BLaER1 treated with 17β-estradiol and CSF1 and Interleukin-3, amounts not matched to agents 10 nM and 100 nM (cell line): ENCODE data around the gene RPRML.

ENCODE experiments used
- H3K27ac ChIP-seq, 11 experiments: shearing (Covaris generic); formaldehyde crosslinking; 2 replicates each; pipeline ENCODE4 v1.8.1; 2022
- H3K27me3 ChIP-seq, 11 experiments: shearing (Covaris generic); formaldehyde crosslinking; 2 replicates each; pipeline ENCODE4 v1.8.1; 2022
- H3K36me3 ChIP-seq, 11 experiments: shearing (Covaris generic); formaldehyde crosslinking; 2 replicates each; pipeline ENCODE4 v1.8.1; 2022
- H3K4me1 ChIP-seq, 10 experiments: shearing (Covaris generic); formaldehyde crosslinking; 2 replicates each; pipeline ENCODE4 v1.8.1; 2022
- H3K4me2 ChIP-seq, 11 experiments: shearing (Covaris generic); formaldehyde crosslinking; 2 replicates each; pipeline ENCODE4 v1.8.1; 2022
- H3K4me3 ChIP-seq, 10 experiments: shearing (Covaris generic); formaldehyde crosslinking; 2 replicates each; pipeline ENCODE4 v1.8.1; 2022
- H3K9ac ChIP-seq, 11 experiments: shearing (Covaris generic); formaldehyde crosslinking; 2 replicates each; pipeline ENCODE4 v1.8.1; 2022
- H3K9me3 ChIP-seq, 11 experiments: shearing (Covaris generic); formaldehyde crosslinking; replicated peaks in 1 of 11; 2 replicates each; pipeline ENCODE4 v1.8.1; 2022
- H4K20me1 ChIP-seq, 11 experiments: shearing (Covaris generic); formaldehyde crosslinking; 2 replicates each; pipeline ENCODE4 v1.8.1; 2022
- Cebpa-rat ChIP-seq, 11 experiments: shearing (Covaris generic); IDR thresholded peaks; 2 replicates each; pipeline ENCODE4 v1.8.1; 2022

RPRML gene

GRCh38 chr17:46977750-46978488, 1.1 kb downstream of the RPRML start:
- H3K4me2 ChIP-seq, result peak overlapping the region; percentile 99 to 100 (median 100)

GRCh38 chr17:46977348-46977747, 1.7 kb downstream of the RPRML start:
- peaks cover 14 to 36% (median 28%) of the 10 kb centered on the region in 10 experiments; a peak in 19 of 20 replicates for H3K4me1 ChIP-seq
- H3K36me3 ChIP-seq, result no peaks in the 10 kb centered on the region
- H3K27ac ChIP-seq, result no peak overlapping the region
- H3K9ac ChIP-seq, result no peak overlapping the region
- peak overlapping the region in 10 of 11 experiments; percentile 99 to 100 (median 100); a peak in 15 of 22 replicates for H3K4me2 ChIP-seq
- H4K20me1 ChIP-seq, result peaks cover 0 to 20% (median 12%) of the 10 kb centered on the region in 11 experiments; a peak in 9 of 22 replicates
- no peak overlapping the region for H3K4me3 ChIP-seq
- H3K27me3 ChIP-seq, result peaks cover 49 to 62% (median 56%) of the 10 kb centered on the region in 11 experiments
- H3K9me3 ChIP-seq, result no peaks in the 10 kb centered on the region
- no peak for TF ChIP-seq Cebpa-rat (IDR thresholded peaks at IDR 0.05)

More at GRCh38 chr17:46977750-46978488, 1.1 kb downstream of the RPRML start:
- TF ChIP-seq Cebpa-rat (IDR thresholded peaks at IDR 0.05), result no peak
- Histone ChIP-seq H4K20me1 (peaks cover 0 to 20% (median 12%) of the 10 kb centered on the region in 11 experiments; a peak in 10 of 22 replicates), H3K4me3 (peak overlapping the region; percentile 53 to 73 (median 68)), H3K4me1 (peaks cover 14 to 42% (median 29%) of the 10 kb centered on the region in 10 experiments; a peak in 19 of 20 replicates), H3K36me3 (no peaks in the 10 kb centered on the region), H3K9me3 (no peaks in the 10 kb centered on the region), H3K27me3 (peaks cover 49 to 65% (median 56%) of the 10 kb centered on the region in 11 experiments), H3K27ac (no peak overlapping the region), H3K9ac (peak overlapping the region in 6 of 11 experiments; percentile 45 to 72 (median 57); a peak in 8 of 22 replicates)

- Histone ChIP-seq H3K4me3 (no peak overlapping the region), H3K27ac (no peak overlapping the region), H3K36me3 (no peaks in the 10 kb centered on the region), H3K27me3 (peaks cover 49 to 56% (median 52%) of the 10 kb centered on the region in 11 experiments), H3K9ac (no peak overlapping the region), H3K4me2 (peak overlapping the region in 8 of 11 experiments; percentile 99 to 100 (median 100); a peak in 10 of 22 replicates), H3K4me1 (peaks cover 14 to 35% (median 27%) of the 10 kb centered on the region in 10 experiments; a peak in 19 of 20 replicates), H3K9me3 (no peaks in the 10 kb centered on the region), H4K20me1 (peaks cover 0 to 25% (median 12%) of the 10 kb centered on the region in 11 experiments; a peak in 9 of 22 replicates)
- no peak for TF ChIP-seq Cebpa-rat (IDR thresholded peaks at IDR 0.05)
Measured at GRCh38 chr17:46976626-46977270, 2.3 kb downstream of the RPRML start.

GRCh38 chr17:46975287-46975686, 3.8 kb downstream of the RPRML start:
- H3K9me3 ChIP-seq, result no peaks in the 10 kb centered on the region
- no peak overlapping the region for H3K9ac ChIP-seq
- H3K27ac ChIP-seq, result no peak overlapping the region
- no peak overlapping the region for H3K4me2 ChIP-seq
- no peak overlapping the region for H3K4me3 ChIP-seq
- no peaks in the 10 kb centered on the region for H3K36me3 ChIP-seq
- no peak for TF ChIP-seq Cebpa-rat (IDR thresholded peaks at IDR 0.05)
- peaks cover 0 to 26% (median 12%) of the 10 kb centered on the region in 11 experiments; a peak in 10 of 22 replicates for H4K20me1 ChIP-seq
- peaks cover 38 to 41% (median 41%) of the 10 kb centered on the region in 11 experiments for H3K27me3 ChIP-seq
- H3K4me1 ChIP-seq, result peaks cover 14 to 35% (median 27%) of the 10 kb centered on the region in 10 experiments; a peak in 19 of 20 replicates

GRCh38 chr17:46974086-46974485, 5.0 kb downstream of the RPRML start:
- Histone ChIP-seq H3K27me3 (peaks cover 26 to 29% (median 29%) of the 10 kb centered on the region in 11 experiments), H3K4me1 (peaks cover 11 to 28% (median 22%) of the 10 kb centered on the region in 10 experiments; a peak in 19 of 20 replicates), H3K4me3 (no peak overlapping the region), H3K4me2 (no peak overlapping the region), H3K9me3 (no peaks in the 10 kb centered on the region), H3K9ac (no peak overlapping the region), H4K20me1 (peaks cover 0 to 32% (median 12%) of the 10 kb centered on the region in 11 experiments; a peak in 12 of 22 replicates), H3K36me3 (no peaks in the 10 kb centered on the region), H3K27ac (no peak overlapping the region)
- no peak for TF ChIP-seq Cebpa-rat (IDR thresholded peaks at IDR 0.05)

- no peak for TF ChIP-seq Cebpa-rat (IDR thresholded peaks at IDR 0.05)
- H3K4me1 ChIP-seq, result peaks cover 0 to 10% (median 5%) of the 10 kb centered on the region in 10 experiments; a peak in 14 of 20 replicates
- H3K9me3 ChIP-seq, result no peaks in the 10 kb centered on the region
- H4K20me1 ChIP-seq, result peaks cover 0 to 36% (median 5%) of the 10 kb centered on the region in 11 experiments; a peak in 8 of 22 replicates
- H3K9ac ChIP-seq, result no peak overlapping the region
- H3K4me2 ChIP-seq, result no peak overlapping the region
- H3K27ac ChIP-seq, result no peak overlapping the region
- H3K4me3 ChIP-seq, result no peak overlapping the region
- H3K36me3 ChIP-seq, result no peaks in the 10 kb centered on the region; a peak in 2 of 22 replicates
- H3K27me3 ChIP-seq, result peaks cover 9 to 12% (median 11%) of the 10 kb centered on the region in 11 experiments
Measured at GRCh38 chr17:46972346-46972745, 6.7 kb downstream of the RPRML start.

GRCh38 chr17:46971647-46972300, 7.3 kb downstream of the RPRML start:
- Histone ChIP-seq H3K27me3 (peaks cover 3 to 6% (median 6%) of the 10 kb centered on the region in 11 experiments), H3K9me3 (no peaks in the 10 kb centered on the region), H3K9ac (no peak overlapping the region), H3K4me1 (peaks cover 0 to 5% (median 0%) of the 10 kb centered on the region in 10 experiments; a peak in 6 of 20 replicates), H3K4me2 (no peak overlapping the region), H3K27ac (no peak overlapping the region), H3K36me3 (no peaks in the 10 kb centered on the region; a peak in 2 of 22 replicates), H3K4me3 (no peak overlapping the region), H4K20me1 (peaks cover 0 to 38% (median 1%) of the 10 kb centered on the region in 11 experiments; a peak in 8 of 22 replicates)
- TF ChIP-seq Cebpa-rat (IDR thresholded peaks at IDR 0.05), result no peak

- H3K9me3 ChIP-seq, result no peaks in the 10 kb centered on the region
- no peaks in the 10 kb centered on the region; a peak in 2 of 22 replicates for H3K36me3 ChIP-seq
- H3K4me3 ChIP-seq, result no peak overlapping the region
- H3K4me2 ChIP-seq, result no peak overlapping the region
- peaks cover 0 to 44% (median 0%) of the 10 kb centered on the region in 11 experiments; a peak in 7 of 22 replicates for H4K20me1 ChIP-seq
- no peak overlapping the region for H3K9ac ChIP-seq
- TF ChIP-seq Cebpa-rat (IDR thresholded peaks at IDR 0.05), result no peak
- H3K27me3 ChIP-seq, result no peaks in the 10 kb centered on the region
- no peak overlapping the region for H3K27ac ChIP-seq
- no peaks in the 10 kb centered on the region for H3K4me1 ChIP-seq
Measured at GRCh38 chr17:46968896-46969295, 10.2 kb downstream of the RPRML start.
